ENCODE results near the gene CALM1. TPM values are rescaled to one million over a fixed set of nuclear protein-coding genes. Genes with fewer than 3 reads are reported as not detected.

The CALM1 gene
- total and polyA plus RNA-seq, 2 donors (not counting 3 experiments of a cell fraction or from before 2014, with no cell fraction given): 476 to 731 TPM

- no peak for DNase-seq (ENCODE audit: low read depth, low spot score)
- Histone ChIP-seq H3K27me3 (ENCODE audit: control insufficient read depth in 2 of 2, insufficient read depth in 2 of 2, low read length in 2 of 2) (peaks cover 5 to 7% of the 10 kb centered on the region in 2 experiments), H3K36me3 (ENCODE audit: control insufficient read depth in 2 of 2, extremely low read depth in 1 of 2, insufficient read depth in 2 of 2, low read length in 2 of 2) (no peaks in the 10 kb centered on the region), H2AFZ (ENCODE audit: low read depth, low read length) (no peak overlapping the region), H3K4me3 (replicated peaks in 1 of 3; ENCODE audit: insufficient read depth in 1 of 3, low read depth in 1 of 3, low read length in 3 of 3) (no peak overlapping the region), H3K4me2 (ENCODE audit: insufficient read depth, low read length) (no peak overlapping the region), H3K79me2 (ENCODE audit: control insufficient read depth, insufficient read depth, low read length) (no peaks in the 10 kb centered on the region), H3K9ac (replicated peaks; ENCODE audit: extremely low read depth, insufficient read depth, low read length) (no peak overlapping the region), H3K9me1 (replicated peaks; ENCODE audit: control insufficient read depth, extremely low read depth, insufficient read depth, low read length) (no peaks in the 10 kb centered on the region), H3K9me3 (replicated peaks; ENCODE audit: control insufficient read depth, insufficient read depth, low read length) (no peaks in the 10 kb centered on the region), H3K4me1 (ENCODE audit: control insufficient read depth, extremely low read depth, insufficient read depth, low read length) (no peaks in the 10 kb centered on the region), H4K20me1 (replicated peaks; ENCODE audit: control insufficient read depth, extremely low read depth, insufficient read depth, low read length) (no peaks in the 10 kb centered on the region), H3K27ac (ENCODE audit: insufficient read depth, low read depth, low read length) (no peak overlapping the region)
- dilution Hi-C loops (cut with MboI; ENCODE audit: extremely low pct_ligation_motif_present, low sequenced_read_pairs): no loop called here
- TF ChIP-seq POLR2A (IDR thresholded peaks at IDR 0.05; ENCODE audit: low read depth, low read length) (no peak), CTCF (IDR thresholded peaks at IDR 0.05; ENCODE audit: extremely low read depth in 1 of 2, insufficient read depth in 1 of 2, low read depth in 1 of 2, low read length in 2 of 2) (no peak), FOS (IDR thresholded peaks at IDR 0.05; ENCODE audit: borderline replicate concordance, insufficient read depth, low read length) (no peak), MAX (IDR thresholded peaks at IDR 0.05; ENCODE audit: insufficient read depth, insufficient read length) (no peak), EZH2 (IDR thresholded peaks at IDR 0.05; ENCODE audit: borderline replicate concordance, low read depth, low read length, severe bottlenecking) (no peak), POLR2AphosphoS5 (IDR thresholded peaks at IDR 0.05; ENCODE audit: insufficient read depth, low read depth, low read length) (no peak), MYC (IDR thresholded peaks at IDR 0.05; ENCODE audit: low read depth, low read length) (no peak), JUN (IDR thresholded peaks at IDR 0.05; ENCODE audit: borderline replicate concordance, insufficient read depth, insufficient read length, low read depth) (no peak)
- POLR2A ChIA-PET: no interaction called here
- intact Hi-C loops (cut with micrococcal nuclease): loop anchor here (1.0 kb wide), 1 partner anchor 9 kb away; no protein-coding TSS in a partner anchor
- no TSS peak for BruUV-seq (replicated peaks)
- CTCF ChIA-PET: interaction anchor here (1.2 to 1.8 kb wide), 2 partner anchors 14 to 53 kb away, joined by 4 read pairs; no protein-coding TSS in a partner anchor
- no peak for FAIRE-seq
Observed at GRCh38 chr14:90354551-90355298, 42.1 kb upstream of the CALM1 start.
